KMS-11 (cell line): Measurements from ENCODE around the gene AOAH.
"Not testable (repeated sequence)": the region's sequence is repeated elsewhere in the genome, so short reads cannot be mapped to it uniquely, and the experiment has no call there.

ENCODE experiments used
- H2AFZ ChIP-seq: fragments of 200-600 bp; sonication (generic); 2 replicates; pipeline ENCODE4 v1.6.1; 2016; ENCODE audit warnings: antibody characterized with exemption, mixed run types, low read depth
- H3K27ac ChIP-seq: fragments of 200-600 bp; sonication (generic); 2 replicates; pipeline ENCODE4 v1.6.1; 2016; ENCODE audit warnings: mild to moderate bottlenecking, mixed run types
- H3K27me3 ChIP-seq: fragments of 200-600 bp; sonication (generic); 2 replicates; pipeline ENCODE4 v1.6.1; 2017; ENCODE audit warnings: mild to moderate bottlenecking, low read depth, mixed run types, moderate library complexity; ENCODE audit not compliant: insufficient read depth
- H3K36me3 ChIP-seq: fragments of 200-600 bp; sonication (generic); 2 replicates; pipeline ENCODE4 v1.6.1; 2017; ENCODE audit warnings: mild to moderate bottlenecking, mixed run types; ENCODE audit not compliant: insufficient read depth
- H3K4me1 ChIP-seq: fragments of 200-600 bp; sonication (generic); 2 replicates; pipeline ENCODE4 v1.6.1; 2016; ENCODE audit warnings: mild to moderate bottlenecking, low read depth, mixed run types; ENCODE audit not compliant: poor library complexity, severe bottlenecking
- H3K4me2 ChIP-seq: fragments of 200-600 bp; sonication (generic); 2 replicates; pipeline ENCODE4 v1.7.0; 2016; ENCODE audit warnings: mild to moderate bottlenecking, mixed run types
- H3K4me3 ChIP-seq: fragments of 200-600 bp; sonication (generic); IDR thresholded peaks from 2 replicates; pipeline ENCODE4 v1.6.1; 2017; ENCODE audit warnings: low read depth, low read length, mixed read lengths; ENCODE audit not compliant: insufficient read depth
- H3K79me2 ChIP-seq: fragments of 200-600 bp; sonication (generic); 2 replicates; pipeline ENCODE4 v1.6.1; 2016; ENCODE audit warnings: low read depth, mixed run types; ENCODE audit not compliant: insufficient read depth
- H3K9ac ChIP-seq: fragments of 200-600 bp; sonication (generic); 2 replicates; pipeline ENCODE4 v1.6.1; 2016; ENCODE audit warnings: mild to moderate bottlenecking, mixed run types
- H4K20me1 ChIP-seq: fragments of 200-600 bp; sonication (generic); 2 replicates; pipeline ENCODE4 v1.6.1; 2016; ENCODE audit warnings: mild to moderate bottlenecking, mixed run types; ENCODE audit not compliant: insufficient read depth
- CTCF ChIP-seq: fragments of 200-600 bp; sonication (generic); conservative IDR thresholded peaks from 2 replicates; pipeline ENCODE4 v1.6.1; 2017; ENCODE audit warnings: low read depth, mild to moderate bottlenecking, antibody characterized with exemption, low read length, moderate library complexity, mixed read lengths

The AOAH gene

GRCh38 chr7:36707898-36708297 lies 16.4 kb downstream of the AOAH start:
- H3K79me2 ChIP-seq: no peaks in the 10 kb centered on the region
- H3K27ac ChIP-seq: no peak overlapping the region
- no peak overlapping the region for H3K4me3 ChIP-seq
- TF ChIP-seq CTCF: no peak
- H3K27me3 ChIP-seq: no peaks in the 10 kb centered on the region
- no peaks in the 10 kb centered on the region for H3K36me3 ChIP-seq
- H3K4me1 ChIP-seq: no peaks in the 10 kb centered on the region
- no peak overlapping the region for H3K4me2 ChIP-seq
- H4K20me1 ChIP-seq: no peaks in the 10 kb centered on the region
- no peak overlapping the region for H3K9ac ChIP-seq
- no peak overlapping the region for H2AFZ ChIP-seq

- Histone ChIP-seq H3K27me3 (no peaks in the 10 kb centered on the region), H3K79me2 (no peaks in the 10 kb centered on the region), H2AFZ (no peak overlapping the region), H3K27ac (no peak overlapping the region), H4K20me1 (no peaks in the 10 kb centered on the region), H3K4me2 (no peak overlapping the region), H3K36me3 (no peaks in the 10 kb centered on the region), H3K4me3 (no peak overlapping the region), H3K4me1 (no peaks in the 10 kb centered on the region), H3K9ac (no peak overlapping the region)
- TF ChIP-seq CTCF: no peak
These were observed 16.8 kb downstream of the AOAH start for GRCh38 chr7:36707465-36707864.

GRCh38 chr7:36703860-36704259 lies 20.4 kb downstream of the AOAH start:
- H3K27me3 ChIP-seq, H3K4me2 ChIP-seq, H3K4me3 ChIP-seq, H3K4me1 ChIP-seq, H3K27ac ChIP-seq, H3K79me2 ChIP-seq, H4K20me1 ChIP-seq, H2AFZ ChIP-seq, H3K9ac ChIP-seq, H3K36me3 ChIP-seq: not testable (repeated sequence)

- Histone ChIP-seq H3K4me2 (no peak overlapping the region), H3K4me1 (peaks cover 11% of the 10 kb centered on the region), H3K79me2 (no peaks in the 10 kb centered on the region), H3K36me3 (no peaks in the 10 kb centered on the region), H3K27me3 (no peaks in the 10 kb centered on the region), H4K20me1 (no peaks in the 10 kb centered on the region), H2AFZ (no peak overlapping the region), H3K4me3 (no peak overlapping the region), H3K9ac (no peak overlapping the region), H3K27ac (no peak overlapping the region)
- no peak for TF ChIP-seq CTCF
These were observed 31.8 kb downstream of the AOAH start for GRCh38 chr7:36692456-36692855.

GRCh38 chr7:36691983-36692382 lies 32.3 kb downstream of the AOAH start:
- TF ChIP-seq CTCF: no peak
- H3K27me3 ChIP-seq: no peaks in the 10 kb centered on the region
- H3K79me2 ChIP-seq: no peaks in the 10 kb centered on the region
- no peak overlapping the region for H3K4me2 ChIP-seq
- no peak overlapping the region for H3K27ac ChIP-seq
- H2AFZ ChIP-seq: no peak overlapping the region
- no peaks in the 10 kb centered on the region for H4K20me1 ChIP-seq
- H3K4me3 ChIP-seq: no peak overlapping the region
- no peak overlapping the region for H3K9ac ChIP-seq
- no peaks in the 10 kb centered on the region for H3K36me3 ChIP-seq
- H3K4me1 ChIP-seq: peaks cover 11% of the 10 kb centered on the region
